Measurements from ENCODE around the gene ABO. TPM values are rescaled to one million over a fixed set of nuclear protein-coding genes. Genes with fewer than 3 reads are reported as not detected.

The ABO gene
- total and polyA plus RNA-seq, 8 donors, result 0.72 to 67.1 (median 4.1) TPM

- WGBS, 5 donors, result 54 to 63% (median 56%) methylated on average over 7 of the region's 7 CpGs
- no peaks in the 10 kb centered on the region for H3K4me1 ChIP-seq
- no peak overlapping the region for H3K27ac ChIP-seq
- DNase-seq, result peak; percentile 14 to 25
- peaks cover 0 to 11% (median 9%) of the 10 kb centered on the region in 4 donors for H3K9me3 ChIP-seq
- intact Hi-C loops (cut with DNase I; ENCODE audit: low total_unique reads), result no loop called here
- peaks cover 0 to 40% (median 7%) of the 10 kb centered on the region in 3 donors for H3K27me3 ChIP-seq
- no peak overlapping the region for H3K4me3 ChIP-seq
- TF ChIP-seq EP300 (IDR thresholded peaks at IDR 0.05), result no peak
- no peak for TF ChIP-seq POLR2A (IDR thresholded peaks at IDR 0.05)
- no peak for TF ChIP-seq CTCF (IDR thresholded peaks at IDR 0.05)
- TF ChIP-seq POLR2AphosphoS5 (IDR thresholded peaks at IDR 0.05), result no peak
- H3K36me3 ChIP-seq, result no peaks in the 10 kb centered on the region
Observed at GRCh38 chr9:133282464-133283238, 7.7 kb upstream of the ABO start.

GRCh38 chr9:133280392-133280791 is 5.4 kb upstream of the ABO start:
- intact Hi-C loops (cut with DNase I; ENCODE audit: low total_unique reads), result no loop called here
- TF ChIP-seq EP300 (IDR thresholded peaks at IDR 0.05) (no peak), POLR2AphosphoS5 (IDR thresholded peaks at IDR 0.05) (no peak), POLR2A (IDR thresholded peaks at IDR 0.05) (no peak), CTCF (IDR thresholded peaks at IDR 0.05) (no peak)
- no peak for DNase-seq
- H3K27ac ChIP-seq, result no peak overlapping the region
- WGBS, 5 donors, result 28 to 53% (median 35%) methylated on average over 5 of the region's 5 CpGs
- H3K27me3 ChIP-seq, result peaks cover 0 to 63% (median 18%) of the 10 kb centered on the region in 3 donors
- no peaks in the 10 kb centered on the region for H3K36me3 ChIP-seq
- H3K4me1 ChIP-seq, result peaks cover 3 to 8% (median 4%) of the 10 kb centered on the region in 4 donors
- no peak overlapping the region for H3K4me3 ChIP-seq
- peaks cover 0 to 15% (median 13%) of the 10 kb centered on the region in 4 donors for H3K9me3 ChIP-seq

- intact Hi-C loops (cut with DNase I; ENCODE audit: low total_unique reads), result no loop called here
- Histone ChIP-seq H3K9me3 (peaks cover 0 to 15% (median 13%) of the 10 kb centered on the region in 4 donors), H3K4me3 (no peak overlapping the region), H3K27ac (no peak overlapping the region), H3K27me3 (peaks cover 0 to 82% (median 30%) of the 10 kb centered on the region in 3 donors), H3K4me1 (peaks cover 8 to 18% (median 13%) of the 10 kb centered on the region in 4 donors), H3K36me3 (no peaks in the 10 kb centered on the region)
- peak in 1 of 2 donors; percentile 24 for DNase-seq
- no peak for TF ChIP-seq EP300 (IDR thresholded peaks at IDR 0.05)
- no peak for TF ChIP-seq POLR2A (IDR thresholded peaks at IDR 0.05)
- TF ChIP-seq POLR2AphosphoS5 (IDR thresholded peaks at IDR 0.05), result no peak
- no peak for TF ChIP-seq CTCF (IDR thresholded peaks at IDR 0.05)
- WGBS, 5 donors, result 79 to 87% (median 83%) methylated on average over 12 of the region's 12 CpGs
Observed at GRCh38 chr9:133278161-133279114, 3.4 kb upstream of the ABO start.

- intact Hi-C loops (cut with DNase I; ENCODE audit: low total_unique reads), result no loop called here
- Histone ChIP-seq H3K9me3 (peaks cover 0 to 15% (median 13%) of the 10 kb centered on the region in 4 donors), H3K27ac (no peak overlapping the region), H3K27me3 (peaks cover 0 to 86% (median 30%) of the 10 kb centered on the region in 3 donors), H3K36me3 (no peaks in the 10 kb centered on the region), H3K4me1 (peaks cover 8 to 18% (median 13%) of the 10 kb centered on the region in 4 donors), H3K4me3 (no peak overlapping the region)
- TF ChIP-seq EP300 (IDR thresholded peaks at IDR 0.05), result no peak
- no peak for TF ChIP-seq CTCF (IDR thresholded peaks at IDR 0.05)
- DNase-seq, result no peak
- 75 to 93% (median 86%) methylated on average over 4 of the region's 4 CpGs for WGBS, 5 donors
Observed at GRCh38 chr9:133277467-133277866, 2.5 kb upstream of the ABO start.
